CD14-positive monocyte (primary cell): ENCODE measurements around the gene HSF2. TPM values are rescaled to one million over a fixed set of nuclear protein-coding genes. Genes with fewer than 3 reads are reported as not detected.

Source experiments
- DNase-seq, 3 donors: peaks; one replicate each; pipeline ENCODE4 v3.0.0-alpha.2; 2011 to 2022
- H2AFZ ChIP-seq: 2 replicates; pipeline ENCODE4 v1.6.0; 2012; ENCODE audit warnings: mild to moderate bottlenecking, low read depth, low read length, inconsistent platforms; ENCODE audit not compliant: insufficient read depth, poor library complexity, severe bottlenecking
- H3K27ac ChIP-seq, 2 donors: 1 replicate in 1 of 2; 2 replicates in 1 of 2; pipeline ENCODE4 v1.5.1; 2012 to 2013; ENCODE audit warnings: low read length in 2 of 2, control low read depth in 1 of 2, inconsistent platforms in 1 of 2, low read depth in 1 of 2, mild to moderate bottlenecking in 1 of 2
- H3K27me3 ChIP-seq, 2 donors: one replicate each; pipeline versions ENCODE4 v1.6.0 to v1.6.1; 2011 to 2013; ENCODE audit warnings: low read length in 2 of 2; ENCODE audit not compliant: control insufficient read depth in 2 of 2, insufficient read depth in 2 of 2
- H3K36me3 ChIP-seq, 2 donors: replicated peaks in 1 of 2; 1 replicate in 1 of 2; 2 replicates in 1 of 2; pipeline versions ENCODE4 v1.5.1 to v1.6.1; 2012 to 2013; ENCODE audit warnings: low read length in 2 of 2, control low read depth in 1 of 2, inconsistent platforms in 1 of 2, mild to moderate bottlenecking in 1 of 2; ENCODE audit not compliant: insufficient read depth in 2 of 2, control insufficient read depth in 1 of 2
- H3K4me1 ChIP-seq, 2 donors: 1 replicate in 1 of 2; 2 replicates in 1 of 2; pipeline versions ENCODE4 v1.5.1 to v1.6.1; 2012 to 2013; ENCODE audit warnings: low read length in 2 of 2, control low read depth in 1 of 2, inconsistent platforms in 1 of 2, mild to moderate bottlenecking in 1 of 2, moderate library complexity in 1 of 2; ENCODE audit not compliant: insufficient read depth in 2 of 2, control insufficient read depth in 1 of 2
- H3K4me2 ChIP-seq: replicated peaks from 2 replicates; pipeline ENCODE3; 2012; ENCODE audit warnings: low read length, moderate library complexity, mild to moderate bottlenecking; ENCODE audit not compliant: poor library complexity, severe bottlenecking; ENCODE audit errors: extremely low read depth
- H3K4me3 ChIP-seq, 3 experiments: fragments of 200-600 bp in 1 of 3; sonication (generic) in 1 of 3; replicated peaks in 1 of 3; 1 replicate in 2 of 3; 2 replicates in 1 of 3; pipeline ENCODE4 v1.5.1; 2011 to 2013; ENCODE audit warnings: low read length in 3 of 3, mild to moderate bottlenecking in 3 of 3, control low read depth in 2 of 3, low read depth in 2 of 3, inconsistent platforms in 1 of 3, moderate library complexity in 1 of 3
- H3K79me2 ChIP-seq: 2 replicates; pipeline ENCODE4 v1.6.0; 2012; ENCODE audit warnings: mild to moderate bottlenecking, control low read depth, inconsistent platforms, low read length, moderate library complexity; ENCODE audit not compliant: insufficient read depth
- H3K9ac ChIP-seq: 2 replicates; pipeline ENCODE4 v1.6.0; 2017; ENCODE audit warnings: low read length, mild to moderate bottlenecking; ENCODE audit not compliant: insufficient read depth, poor library complexity, severe bottlenecking
- H3K9me3 ChIP-seq, 2 donors: replicated peaks in 1 of 2; 1 replicate in 1 of 2; 2 replicates in 1 of 2; pipeline versions ENCODE4 v1.5.1 to v1.6.1; 2012 to 2013; ENCODE audit warnings: low read length in 2 of 2, control low read depth in 1 of 2; ENCODE audit not compliant: control insufficient read depth in 1 of 2, insufficient read depth in 1 of 2
- H4K20me1 ChIP-seq: 2 replicates; pipeline ENCODE4 v1.6.0; 2012; ENCODE audit warnings: mild to moderate bottlenecking, low read length, control low read depth, moderate library complexity; ENCODE audit not compliant: insufficient read depth
- H3K27ac Mint-ChIP-seq, 7 donors: one replicate each; pipeline ENCODE4 v1.8.0; 2020; ENCODE audit warnings: mild to moderate bottlenecking in 7 of 7, mixed read lengths in 7 of 7, moderate library complexity in 6 of 7, inconsistent platforms in 2 of 7
- H3K27me3 Mint-ChIP-seq, 3 donors: one replicate each; pipeline ENCODE4 v1.8.0; 2021 to 2022; ENCODE audit warnings: low read depth in 3 of 3, mild to moderate bottlenecking in 3 of 3, mixed read lengths in 3 of 3, moderate library complexity in 3 of 3, inconsistent platforms in 1 of 3
- H3K36me3 Mint-ChIP-seq, 2 donors: one replicate each; pipeline ENCODE4 v1.8.0; 2020; ENCODE audit warnings: mixed read lengths in 2 of 2, inconsistent platforms in 1 of 2, mild to moderate bottlenecking in 1 of 2
- H3K4me1 Mint-ChIP-seq: one replicate; pipeline ENCODE4 v1.8.0; 2020; ENCODE audit warnings: mild to moderate bottlenecking, mixed read lengths
- H3K4me3 Mint-ChIP-seq, 2 donors: one replicate each; pipeline ENCODE4 v1.8.0; 2020; ENCODE audit warnings: mild to moderate bottlenecking in 2 of 2, mixed read lengths in 2 of 2, moderate library complexity in 1 of 2
- H3K9me3 Mint-ChIP-seq, 7 donors: one replicate each; pipeline ENCODE4 v1.8.0; 2020 to 2022; ENCODE audit warnings: mixed read lengths in 7 of 7, mild to moderate bottlenecking in 6 of 7, moderate library complexity in 6 of 7, inconsistent platforms in 2 of 7
- CTCF ChIP-seq: fragments of 200-600 bp; IDR thresholded peaks from one replicate; pipeline ENCODE4 v1.8.0; 2022; ENCODE audit warnings: antibody characterized with exemption, mild to moderate bottlenecking
- WGBS: methylation state at CpG from one replicate; pipeline ENCODE4 v1.1.5; 2013; ENCODE audit warnings: missing lambda C conversion rate; ENCODE audit not compliant: insufficient coverage; 5-methylcytosine and 5-hydroxymethylcytosine counted together
- intact Hi-C, 2 donors: fragments of 100-400 bp; cut with micrococcal nuclease; formaldehyde crosslinking; loops; one replicate each; pipeline versions ENCODE4 v1.15.0 to v1.15.1; 2023
- polyA plus RNA-seq, 3 donors: library from polyadenylated mRNA; depleted of rRNA in 1 of 3; unstranded in 2 of 3; stranded (reverse) in 1 of 3; fragments of 300-500 nt in 2 of 3; fragments of >200 nt in 1 of 3; fragmentation: Illumina TruSeq in 2 of 3; gene quantifications; 1 replicate in 2 of 3; 2 replicates in 1 of 3; pipeline ENCODE4 v1.2.3, GENCODE V29; 2012 to 2021

The HSF2 gene
- polyA plus RNA-seq, 3 donors: 2.3 to 8.8 (median 2.6) TPM

GRCh38 chr6:122408240-122408639 lies 8.8 kb downstream of the HSF2 start:
- H3K9me3 ChIP-seq: no peaks in the 10 kb centered on the region
- intact Hi-C loops: loop anchor here in 1 of 2 donors (10.0 kb wide), 1 partner anchor 67 kb away; the partner anchor contains the start of gene SERINC1
- peaks cover 64% of the 10 kb centered on the region for H3K79me2 ChIP-seq
- no CpG with 5 or more reads among the region's 1 CpG for WGBS
- H2AFZ ChIP-seq: no peak overlapping the region
- Mint-ChIP-seq H3K9me3 (peaks cover 0 to 2% (median 0%) of the 10 kb centered on the region in 7 donors), H3K4me3 (no peak overlapping the region), H3K27ac (no peak overlapping the region), H3K4me1 (peaks cover 34% of the 10 kb centered on the region), H3K36me3 (peaks cover 8 to 13% of the 10 kb centered on the region in 2 donors), H3K27me3 (no peaks in the 10 kb centered on the region)
- no peak overlapping the region for H3K4me3 ChIP-seq
- H3K36me3 ChIP-seq: peaks cover under 1 to 5% of the 10 kb centered on the region in 2 donors
- no peak for DNase-seq
- H3K9ac ChIP-seq: no peak overlapping the region
- no peaks in the 10 kb centered on the region for H3K27me3 ChIP-seq
- no peak overlapping the region for H3K4me2 ChIP-seq
- no peak for TF ChIP-seq CTCF
- H4K20me1 ChIP-seq: no peaks in the 10 kb centered on the region
- peaks cover 0 to 14% of the 10 kb centered on the region in 2 donors for H3K4me1 ChIP-seq
- no peak overlapping the region for H3K27ac ChIP-seq

GRCh38 chr6:122408702-122409458 lies 9.4 kb downstream of the HSF2 start:
- Mint-ChIP-seq H3K4me1 (peaks cover 34% of the 10 kb centered on the region), H3K9me3 (peaks cover 0 to 2% (median 0%) of the 10 kb centered on the region in 7 donors), H3K27ac (no peak overlapping the region), H3K4me3 (no peak overlapping the region), H3K36me3 (peaks cover 13 to 17% of the 10 kb centered on the region in 2 donors), H3K27me3 (no peaks in the 10 kb centered on the region)
- WGBS: 100% methylated on average over 2 of the region's 6 CpGs
- Histone ChIP-seq H3K36me3 (peaks cover 7 to 12% of the 10 kb centered on the region in 2 donors), H3K27ac (no peak overlapping the region), H3K9ac (no peak overlapping the region), H3K4me2 (no peak overlapping the region), H3K4me3 (no peak overlapping the region), H4K20me1 (no peaks in the 10 kb centered on the region), H3K9me3 (no peaks in the 10 kb centered on the region), H2AFZ (no peak overlapping the region), H3K27me3 (no peaks in the 10 kb centered on the region), H3K4me1 (peaks cover 0 to 14% of the 10 kb centered on the region in 2 donors), H3K79me2 (peaks cover 61% of the 10 kb centered on the region)
- intact Hi-C loops: loop anchor here in 1 of 2 donors (10.0 kb wide), 1 partner anchor 66 kb away; the partner anchor contains the start of gene SERINC1
- DNase-seq: no peak
- TF ChIP-seq CTCF: no peak
